ENCODE measurements around the gene UBE2G1.

DNA sequence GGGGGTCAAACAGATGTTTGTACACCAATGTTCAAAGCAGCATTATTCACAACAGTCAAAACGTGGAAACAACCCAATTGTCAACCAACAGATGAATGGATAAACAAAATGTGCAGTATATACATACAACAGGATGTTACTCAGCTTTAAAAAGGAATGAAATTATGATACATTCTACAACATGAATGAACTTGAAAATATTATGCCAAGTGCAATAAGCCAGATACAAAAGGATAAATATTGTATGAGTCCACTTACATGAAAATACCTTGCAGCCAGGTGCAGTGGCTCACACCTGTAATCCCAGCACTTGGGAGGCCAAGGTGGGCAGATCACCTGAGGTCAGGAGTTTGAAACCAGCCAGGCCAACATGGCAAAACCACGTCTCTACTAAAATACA, 39.9 kb downstream of the UBE2G1 start:
- TF ChIP-seq, protein P1, sequence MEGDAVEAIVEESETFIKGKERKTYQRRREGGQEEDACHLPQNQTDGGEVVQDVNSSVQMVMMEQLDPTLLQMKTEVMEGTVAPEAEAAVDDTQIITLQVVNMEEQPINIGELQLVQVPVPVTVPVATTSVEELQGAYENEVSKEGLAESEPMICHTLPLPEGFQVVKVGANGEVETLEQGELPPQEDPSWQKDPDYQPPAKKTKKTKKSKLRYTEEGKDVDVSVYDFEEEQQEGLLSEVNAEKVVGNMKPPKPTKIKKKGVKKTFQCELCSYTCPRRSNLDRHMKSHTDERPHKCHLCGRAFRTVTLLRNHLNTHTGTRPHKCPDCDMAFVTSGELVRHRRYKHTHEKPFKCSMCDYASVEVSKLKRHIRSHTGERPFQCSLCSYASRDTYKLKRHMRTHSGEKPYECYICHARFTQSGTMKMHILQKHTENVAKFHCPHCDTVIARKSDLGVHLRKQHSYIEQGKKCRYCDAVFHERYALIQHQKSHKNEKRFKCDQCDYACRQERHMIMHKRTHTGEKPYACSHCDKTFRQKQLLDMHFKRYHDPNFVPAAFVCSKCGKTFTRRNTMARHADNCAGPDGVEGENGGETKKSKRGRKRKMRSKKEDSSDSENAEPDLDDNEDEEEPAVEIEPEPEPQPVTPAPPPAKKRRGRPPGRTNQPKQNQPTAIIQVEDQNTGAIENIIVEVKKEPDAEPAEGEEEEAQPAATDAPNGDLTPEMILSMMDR (IDR thresholded peaks at IDR 0.05; ENCODE audit: low read depth, low read length, missing input control) = no peak
- TF ChIP-seq, protein P2, sequence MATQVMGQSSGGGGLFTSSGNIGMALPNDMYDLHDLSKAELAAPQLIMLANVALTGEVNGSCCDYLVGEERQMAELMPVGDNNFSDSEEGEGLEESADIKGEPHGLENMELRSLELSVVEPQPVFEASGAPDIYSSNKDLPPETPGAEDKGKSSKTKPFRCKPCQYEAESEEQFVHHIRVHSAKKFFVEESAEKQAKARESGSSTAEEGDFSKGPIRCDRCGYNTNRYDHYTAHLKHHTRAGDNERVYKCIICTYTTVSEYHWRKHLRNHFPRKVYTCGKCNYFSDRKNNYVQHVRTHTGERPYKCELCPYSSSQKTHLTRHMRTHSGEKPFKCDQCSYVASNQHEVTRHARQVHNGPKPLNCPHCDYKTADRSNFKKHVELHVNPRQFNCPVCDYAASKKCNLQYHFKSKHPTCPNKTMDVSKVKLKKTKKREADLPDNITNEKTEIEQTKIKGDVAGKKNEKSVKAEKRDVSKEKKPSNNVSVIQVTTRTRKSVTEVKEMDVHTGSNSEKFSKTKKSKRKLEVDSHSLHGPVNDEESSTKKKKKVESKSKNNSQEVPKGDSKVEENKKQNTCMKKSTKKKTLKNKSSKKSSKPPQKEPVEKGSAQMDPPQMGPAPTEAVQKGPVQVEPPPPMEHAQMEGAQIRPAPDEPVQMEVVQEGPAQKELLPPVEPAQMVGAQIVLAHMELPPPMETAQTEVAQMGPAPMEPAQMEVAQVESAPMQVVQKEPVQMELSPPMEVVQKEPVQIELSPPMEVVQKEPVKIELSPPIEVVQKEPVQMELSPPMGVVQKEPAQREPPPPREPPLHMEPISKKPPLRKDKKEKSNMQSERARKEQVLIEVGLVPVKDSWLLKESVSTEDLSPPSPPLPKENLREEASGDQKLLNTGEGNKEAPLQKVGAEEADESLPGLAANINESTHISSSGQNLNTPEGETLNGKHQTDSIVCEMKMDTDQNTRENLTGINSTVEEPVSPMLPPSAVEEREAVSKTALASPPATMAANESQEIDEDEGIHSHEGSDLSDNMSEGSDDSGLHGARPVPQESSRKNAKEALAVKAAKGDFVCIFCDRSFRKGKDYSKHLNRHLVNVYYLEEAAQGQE (IDR thresholded peaks at IDR 0.05) = no peak
- TF ChIP-seq TAF1 (conservative IDR thresholded peaks at IDR 0.05) (no peak), RXRA (IDR thresholded peaks at IDR 0.05) (no peak), YY1 (IDR thresholded peaks at IDR 0.05) (no peak), EGR1 (IDR thresholded peaks at IDR 0.05; ENCODE audit: low read depth in 2 of 2) (no peak), HNF4A (conservative IDR thresholded peaks at IDR 0.05) (no peak), HNF4G (IDR thresholded peaks at IDR 0.05) (no peak), RAD21 (IDR thresholded peaks at IDR 0.05) (no peak), SP1 (IDR thresholded peaks at IDR 0.05) (no peak), JUND (IDR thresholded peaks at IDR 0.05) (no peak)
- TF ChIP-seq, protein P3, sequence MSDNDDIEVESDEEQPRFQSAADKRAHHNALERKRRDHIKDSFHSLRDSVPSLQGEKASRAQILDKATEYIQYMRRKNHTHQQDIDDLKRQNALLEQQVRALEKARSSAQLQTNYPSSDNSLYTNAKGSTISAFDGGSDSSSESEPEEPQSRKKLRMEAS (IDR thresholded peaks at IDR 0.05) = no peak
- TF ChIP-seq, protein P4, sequence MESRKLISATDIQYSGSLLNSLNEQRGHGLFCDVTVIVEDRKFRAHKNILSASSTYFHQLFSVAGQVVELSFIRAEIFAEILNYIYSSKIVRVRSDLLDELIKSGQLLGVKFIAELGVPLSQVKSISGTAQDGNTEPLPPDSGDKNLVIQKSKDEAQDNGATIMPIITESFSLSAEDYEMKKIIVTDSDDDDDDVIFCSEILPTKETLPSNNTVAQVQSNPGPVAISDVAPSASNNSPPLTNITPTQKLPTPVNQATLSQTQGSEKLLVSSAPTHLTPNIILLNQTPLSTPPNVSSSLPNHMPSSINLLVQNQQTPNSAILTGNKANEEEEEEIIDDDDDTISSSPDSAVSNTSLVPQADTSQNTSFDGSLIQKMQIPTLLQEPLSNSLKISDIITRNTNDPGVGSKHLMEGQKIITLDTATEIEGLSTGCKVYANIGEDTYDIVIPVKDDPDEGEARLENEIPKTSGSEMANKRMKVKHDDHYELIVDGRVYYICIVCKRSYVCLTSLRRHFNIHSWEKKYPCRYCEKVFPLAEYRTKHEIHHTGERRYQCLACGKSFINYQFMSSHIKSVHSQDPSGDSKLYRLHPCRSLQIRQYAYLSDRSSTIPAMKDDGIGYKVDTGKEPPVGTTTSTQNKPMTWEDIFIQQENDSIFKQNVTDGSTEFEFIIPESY (IDR thresholded peaks at IDR 0.05) = no peak

All from liver (tissue), 3 donors.